AG04449 (cell line): ENCODE measurements around the gene SLC9C1.

Experiments used
- CTCF ChIA-PET: fragments of 350-600 bp; formaldehyde crosslinking; extraction: SDS; loops from one replicate; lab custom pipeline; 2021; ENCODE audit warnings: antibody characterized with exemption; lab: Yijun Ruan, JAX
- POLR2A ChIA-PET: fragments of 400-600, 350-600 bp; formaldehyde crosslinking; extraction: SDS; loops from one replicate; lab custom pipeline; 2020; ENCODE audit warnings: antibody characterized with exemption, inconsistent platforms; lab: Yijun Ruan, JAX
- DNase-seq: peaks from one replicate; pipeline ENCODE4 v3.0.0-alpha.2; 2010; ENCODE audit warnings: low read depth, low spot score
- H3K4me3 ChIP-seq: 2 replicates; pipeline ENCODE4 v1.5.1; 2011; ENCODE audit warnings: low read depth, mild to moderate bottlenecking, control low read depth, low read length
- CTCF ChIP-seq: IDR thresholded peaks from one replicate; pipeline ENCODE4 v1.5.1; 2011; ENCODE audit warnings: mild to moderate bottlenecking, moderate library complexity, low read length, control low read depth, inconsistent platforms; ENCODE audit not compliant: insufficient read depth; ENCODE audit errors: missing control alignments

Gene SLC9C1

GRCh38 chr3:112097378-112097777, 196.6 kb downstream of the SLC9C1 start:
- POLR2A ChIA-PET: interaction anchor here (0.6 kb wide), 1 partner anchor 237 kb away, joined by 3 read pairs; no protein-coding TSS in a partner anchor
- CTCF ChIA-PET: interaction anchor here (0.7 to 1.8 kb wide), 5 partner anchors 10 to 381 kb away, joined by 3 to 14 read pairs (median 4); no protein-coding TSS in a partner anchor

GRCh38 chr3:112096176-112096575, 197.8 kb downstream of the SLC9C1 start:
- ChIA-PET CTCF (interaction anchor here (1.0 to 1.6 kb wide), 3 partner anchors 11 to 231 kb away, joined by 3 read pairs; no protein-coding TSS in a partner anchor), POLR2A (no interaction called here)
- no peak for DNase-seq
- no peak overlapping the region for H3K4me3 ChIP-seq
- no peak for TF ChIP-seq CTCF

More at GRCh38 chr3:112097378-112097777, 196.6 kb downstream of the SLC9C1 start:
- no peak overlapping the region for H3K4me3 ChIP-seq
- no peak for TF ChIP-seq CTCF
- peak; percentile 98 for DNase-seq

- no peak overlapping the region for H3K4me3 ChIP-seq
- CTCF ChIA-PET: interaction anchor here (1.0 to 1.6 kb wide), 2 partner anchors 16 to 231 kb away, joined by 3 read pairs; no protein-coding TSS in a partner anchor
- no peak for TF ChIP-seq CTCF
- POLR2A ChIA-PET: no interaction called here
- DNase-seq: no peak
Measured at GRCh38 chr3:112095731-112096130, 198.3 kb downstream of the SLC9C1 start.

GRCh38 chr3:112093180-112093522, 200.9 kb downstream of the SLC9C1 start:
- H3K4me3 ChIP-seq: no peak overlapping the region
- no peak for TF ChIP-seq CTCF
- ChIA-PET CTCF (interaction anchor here (0.7 to 1.8 kb wide), 3 partner anchors 13 to 127 kb away, joined by 4 to 5 read pairs (median 5); no protein-coding TSS in a partner anchor), POLR2A (interaction anchor here (0.5 kb wide), 1 partner anchor 493 kb away, joined by 3 read pairs; no protein-coding TSS in a partner anchor)
- DNase-seq: no peak

- H3K4me3 ChIP-seq: no peak overlapping the region
- TF ChIP-seq CTCF: no peak
- CTCF ChIA-PET: interaction anchor here (0.7 to 1.8 kb wide), 5 partner anchors 14 to 111 kb away, joined by 3 to 5 read pairs (median 4); no protein-coding TSS in a partner anchor
- DNase-seq: no peak
- POLR2A ChIA-PET: no interaction called here
Measured at GRCh38 chr3:112092496-112093179, 201.4 kb downstream of the SLC9C1 start.

- CTCF ChIA-PET: interaction anchor here (1.2 to 1.8 kb wide), 2 partner anchors 18 to 20 kb away, joined by 3 to 5 read pairs; no protein-coding TSS in a partner anchor
- DNase-seq: no peak
- POLR2A ChIA-PET: no interaction called here
- no peak overlapping the region for H3K4me3 ChIP-seq
- TF ChIP-seq CTCF: no peak
Measured at GRCh38 chr3:112090887-112091586, 203.0 kb downstream of the SLC9C1 start.
